GM10847 (cell line): ENCODE data around the gene RTP5.

ENCODE experiments used
- POLR2A ChIP-seq: IDR thresholded peaks from 2 replicates; pipeline ENCODE4 v1.6.1; 2011; ENCODE audit not compliant: insufficient read length; ENCODE audit errors: extremely low read depth

RTP5 gene

GRCh38 chr2:241854342-241855244, 14.9 kb upstream of the RTP5 start:
- no peak for TF ChIP-seq POLR2A

GRCh38 chr2:241855245-241855887, 14.2 kb upstream of the RTP5 start:
- no peak for TF ChIP-seq POLR2A

- no peak for TF ChIP-seq POLR2A
Measured at GRCh38 chr2:241855888-241856422, 13.6 kb upstream of the RTP5 start.

GRCh38 chr2:241857041-241857541, 12.4 kb upstream of the RTP5 start:
- no peak for TF ChIP-seq POLR2A

- TF ChIP-seq POLR2A: no peak
Measured at GRCh38 chr2:241857572-241858121, 11.9 kb upstream of the RTP5 start.

GRCh38 chr2:241858206-241859016, 11.1 kb upstream of the RTP5 start, which contains the start of gene PDCD1:
Gene PDCD1 (minus strand): TSS chr2:241858894. CDS start chr2:241858838, 56 bp downstream.
- TF ChIP-seq POLR2A: peak; percentile 82

GRCh38 chr2:241859017-241859435, 10.5 kb upstream of the RTP5 start:
- TF ChIP-seq POLR2A: no peak

- no peak for TF ChIP-seq POLR2A
Measured at GRCh38 chr2:241859436-241860183, 9.9 kb upstream of the RTP5 start.

- TF ChIP-seq POLR2A: no peak
Measured at GRCh38 chr2:241860184-241861078, 9.1 kb upstream of the RTP5 start.

- TF ChIP-seq POLR2A: no peak
Measured at GRCh38 chr2:241861264-241861663, 8.3 kb upstream of the RTP5 start.

- no peak for TF ChIP-seq POLR2A
Measured at GRCh38 chr2:241862093-241862492, 7.4 kb upstream of the RTP5 start.

GRCh38 chr2:241862775-241863535, 6.6 kb upstream of the RTP5 start:
- TF ChIP-seq POLR2A: no peak
